ENCODE measurements around the gene SLC28A3. TPM values are rescaled to one million over a fixed set of nuclear protein-coding genes. Genes with fewer than 3 reads are reported as not detected.

The SLC28A3 gene
- total and polyA plus RNA-seq, 10 of the 15 experiments (the other 5 are each of a cell fraction or from before 2014, with no cell fraction given) = 0.03 to 0.39 (median 0.07) TPM; not detected in 2

DNA sequence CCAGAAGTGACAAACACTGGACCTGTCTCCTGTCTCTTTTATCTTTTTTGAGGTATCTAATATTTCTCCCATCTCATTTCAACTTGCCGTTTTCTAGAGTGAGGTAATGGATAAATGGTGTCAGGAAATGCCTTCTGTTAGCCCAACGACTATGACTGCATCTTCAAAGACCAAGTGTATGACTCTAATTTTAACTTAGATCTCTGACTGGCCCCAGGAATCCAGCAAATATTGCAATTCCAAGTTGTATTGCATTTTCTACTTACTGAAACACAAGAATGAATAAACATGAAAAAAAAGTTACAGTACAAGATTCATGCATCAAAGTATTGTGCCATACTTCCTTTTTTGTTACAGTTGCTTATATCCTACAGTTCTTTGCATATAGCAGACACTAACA lies 26.3 kb downstream of the SLC28A3 start (continued):
- no peak for TF ChIP-seq SMARCA5 (IDR thresholded peaks at IDR 0.05)

DNA sequence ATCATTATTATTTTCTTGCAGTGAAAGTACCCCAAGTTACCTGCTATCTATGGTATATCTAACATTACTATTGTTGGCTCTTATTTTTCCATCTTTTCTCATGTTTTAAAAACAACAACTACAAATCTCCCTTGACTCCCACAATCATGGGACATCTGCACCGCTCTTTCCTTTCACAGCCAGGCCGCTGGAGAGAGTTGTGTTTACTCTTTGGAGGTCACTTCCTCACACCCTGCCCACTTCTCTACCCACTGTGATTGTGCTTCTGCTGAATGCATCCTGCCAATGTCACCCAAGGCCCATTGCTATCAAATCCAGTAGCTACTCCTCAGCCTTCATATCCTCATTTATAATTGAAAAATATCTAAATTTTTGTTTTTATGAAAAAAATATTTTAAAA lies 29.7 kb downstream of the SLC28A3 start:
- H3K27me3 ChIP-seq (replicated peaks in 1 of 2; ENCODE audit: control insufficient read depth in 2 of 2, insufficient read depth in 2 of 2, low read length in 1 of 2) = no peaks in the 10 kb centered on the region
- TF ChIP-seq FOXM1 (IDR thresholded peaks at IDR 0.05; ENCODE audit: low read depth, low read length) = no peak
- H2AFZ ChIP-seq (ENCODE audit: control insufficient read depth, low read depth, low read length) = no peak overlapping the region
- H3K9me3 ChIP-seq (replicated peaks; ENCODE audit: control insufficient read depth, insufficient read depth, low read length) = no peaks in the 10 kb centered on the region
- ChIA-PET RAD21 (ENCODE audit: unreplicated experiment) (interaction anchor here (0.6 to 4.9 kb wide), 5 partner anchors 14 to 374 kb away, joined by 3 to 23 read pairs (median 3); no protein-coding TSS in a partner anchor), CTCF (interaction anchor here (1.2 to 9.6 kb wide), 8 partner anchors 16 to 374 kb away, joined by 3 to 92 read pairs (median 6); no protein-coding TSS in a partner anchor), POLR2A (interaction anchor here (0.5 to 0.7 kb wide), 2 partner anchors 41 to 47 kb away, joined by 3 read pairs; no protein-coding TSS in a partner anchor), SMC1A (ENCODE audit: uncharacterized antibody, unreplicated experiment) (interaction anchor here (1.0 to 8.4 kb wide), 6 partner anchors 15 to 373 kb away, joined by 3 to 82 read pairs (median 5); no protein-coding TSS in a partner anchor)
- intact Hi-C loops (cut with micrococcal nuclease; ENCODE audit: unreplicated experiment) = no loop called here
- FAIRE-seq (no peak), DNase-seq (ENCODE audit: low read depth, low spot score) (no peak), ATAC-seq (no peak)
- in situ Hi-C loops (cut with MboI) = loop anchor here (10.0 kb wide), 1 partner anchor 136 kb away; no protein-coding TSS in a partner anchor
- H3K36me3 ChIP-seq (ENCODE audit: control insufficient read depth in 2 of 2, insufficient read depth in 2 of 2, low read length in 1 of 2) = no peaks in the 10 kb centered on the region
- no peak overlapping the region for H3K4me2 ChIP-seq (ENCODE audit: control insufficient read depth, insufficient read depth)
- WGBS (ENCODE audit: insufficient coverage, insufficient replicate concordance, low lambda C conversion rate, missing lambda C conversion rate) = 73% methylated on average over 2 of the region's 2 CpGs
- BruUV-seq (replicated peaks) = no TSS peak
- no peaks in the 10 kb centered on the region for H3K79me2 ChIP-seq (ENCODE audit: control insufficient read depth, insufficient read depth, low read length)
- H3K4me3 ChIP-seq = no peak overlapping the region
- no peaks in the 10 kb centered on the region for H4K20me1 ChIP-seq (ENCODE audit: control insufficient read depth, insufficient read depth)
- H3K4me1 ChIP-seq (ENCODE audit: control insufficient read depth, insufficient read depth, low read length) = no peaks in the 10 kb centered on the region
- no peak overlapping the region for H3K27ac ChIP-seq (ENCODE audit: control insufficient read depth, insufficient read depth)
- no peak overlapping the region for H3K9ac ChIP-seq (ENCODE audit: control insufficient read depth, insufficient read depth, low read length)

DNA sequence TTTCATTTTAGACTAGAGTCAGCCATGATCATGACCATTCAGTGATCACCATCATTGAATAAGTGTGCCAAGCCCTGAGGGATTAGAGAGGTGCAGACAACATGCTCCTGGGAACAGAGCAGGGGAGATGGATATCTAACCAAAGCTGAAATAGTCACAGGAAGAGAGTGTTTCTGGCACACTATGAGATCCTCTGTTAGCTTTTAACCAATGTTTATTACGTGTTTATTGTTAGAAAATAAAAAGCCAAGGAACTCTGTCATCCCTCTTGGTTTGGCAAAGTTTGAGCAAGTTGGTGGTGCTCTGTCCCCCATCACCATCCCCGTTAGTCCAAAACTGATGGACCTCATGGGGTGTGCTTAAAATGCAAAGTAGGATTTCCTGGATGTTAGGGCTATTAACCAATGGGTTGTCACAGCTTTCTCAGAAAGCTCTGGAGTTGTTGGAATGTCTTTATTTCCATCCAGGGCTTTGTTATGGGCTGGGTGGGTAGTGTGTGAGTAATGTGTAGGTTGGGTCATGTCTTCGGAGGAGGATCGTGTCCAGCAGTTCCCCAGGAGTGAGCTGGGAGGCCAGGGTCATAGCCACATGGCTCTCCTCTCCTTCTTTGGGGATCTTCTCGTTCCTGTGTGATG lies 34.9 kb downstream of the SLC28A3 start:
- Histone ChIP-seq H3K9ac (ENCODE audit: control insufficient read depth, insufficient read depth, low read length) (no peak overlapping the region), H3K4me1 (ENCODE audit: control insufficient read depth, insufficient read depth, low read length) (no peaks in the 10 kb centered on the region), H3K9me3 (replicated peaks; ENCODE audit: control insufficient read depth, insufficient read depth, low read length) (no peaks in the 10 kb centered on the region), H2AFZ (ENCODE audit: control insufficient read depth, low read depth, low read length) (no peak overlapping the region), H3K27ac (ENCODE audit: control insufficient read depth, insufficient read depth) (no peak overlapping the region), H3K4me3 (no peak overlapping the region), H4K20me1 (ENCODE audit: control insufficient read depth, insufficient read depth) (no peaks in the 10 kb centered on the region), H3K4me2 (ENCODE audit: control insufficient read depth, insufficient read depth) (no peak overlapping the region), H3K79me2 (ENCODE audit: control insufficient read depth, insufficient read depth, low read length) (no peaks in the 10 kb centered on the region), H3K27me3 (replicated peaks in 1 of 2; ENCODE audit: control insufficient read depth in 2 of 2, insufficient read depth in 2 of 2, low read length in 1 of 2) (no peaks in the 10 kb centered on the region), H3K36me3 (ENCODE audit: control insufficient read depth in 2 of 2, insufficient read depth in 2 of 2, low read length in 1 of 2) (no peaks in the 10 kb centered on the region)
- DNase-seq (ENCODE audit: low read depth, low spot score) (no peak), ATAC-seq (no peak), FAIRE-seq (no peak)
- SMC1A ChIA-PET (ENCODE audit: uncharacterized antibody, unreplicated experiment) = interaction anchor here (1.3 to 2.3 kb wide), 4 partner anchors 8 to 114 kb away, joined by 3 to 9 read pairs (median 5); no protein-coding TSS in a partner anchor
- no TSS peak for BruUV-seq (replicated peaks)
- RAD21 ChIA-PET (ENCODE audit: unreplicated experiment) = no interaction called here
- POLR2A ChIA-PET = interaction anchor here (1.3 to 1.7 kb wide), 2 partner anchors 9 to 20 kb away, joined by 3 to 5 read pairs; no protein-coding TSS in a partner anchor
- CTCF ChIA-PET = interaction anchor here (0.8 to 4.4 kb wide), 6 partner anchors 11 to 355 kb away, joined by 3 to 13 read pairs (median 6); no protein-coding TSS in a partner anchor
- 39% methylated on average over 5 of the region's 5 CpGs for WGBS (ENCODE audit: insufficient coverage, insufficient replicate concordance, low lambda C conversion rate, missing lambda C conversion rate)
- intact Hi-C loops (cut with micrococcal nuclease; ENCODE audit: unreplicated experiment) = no loop called here
- in situ Hi-C loops (cut with MboI) = no loop called here
- TF ChIP-seq, protein P1, sequence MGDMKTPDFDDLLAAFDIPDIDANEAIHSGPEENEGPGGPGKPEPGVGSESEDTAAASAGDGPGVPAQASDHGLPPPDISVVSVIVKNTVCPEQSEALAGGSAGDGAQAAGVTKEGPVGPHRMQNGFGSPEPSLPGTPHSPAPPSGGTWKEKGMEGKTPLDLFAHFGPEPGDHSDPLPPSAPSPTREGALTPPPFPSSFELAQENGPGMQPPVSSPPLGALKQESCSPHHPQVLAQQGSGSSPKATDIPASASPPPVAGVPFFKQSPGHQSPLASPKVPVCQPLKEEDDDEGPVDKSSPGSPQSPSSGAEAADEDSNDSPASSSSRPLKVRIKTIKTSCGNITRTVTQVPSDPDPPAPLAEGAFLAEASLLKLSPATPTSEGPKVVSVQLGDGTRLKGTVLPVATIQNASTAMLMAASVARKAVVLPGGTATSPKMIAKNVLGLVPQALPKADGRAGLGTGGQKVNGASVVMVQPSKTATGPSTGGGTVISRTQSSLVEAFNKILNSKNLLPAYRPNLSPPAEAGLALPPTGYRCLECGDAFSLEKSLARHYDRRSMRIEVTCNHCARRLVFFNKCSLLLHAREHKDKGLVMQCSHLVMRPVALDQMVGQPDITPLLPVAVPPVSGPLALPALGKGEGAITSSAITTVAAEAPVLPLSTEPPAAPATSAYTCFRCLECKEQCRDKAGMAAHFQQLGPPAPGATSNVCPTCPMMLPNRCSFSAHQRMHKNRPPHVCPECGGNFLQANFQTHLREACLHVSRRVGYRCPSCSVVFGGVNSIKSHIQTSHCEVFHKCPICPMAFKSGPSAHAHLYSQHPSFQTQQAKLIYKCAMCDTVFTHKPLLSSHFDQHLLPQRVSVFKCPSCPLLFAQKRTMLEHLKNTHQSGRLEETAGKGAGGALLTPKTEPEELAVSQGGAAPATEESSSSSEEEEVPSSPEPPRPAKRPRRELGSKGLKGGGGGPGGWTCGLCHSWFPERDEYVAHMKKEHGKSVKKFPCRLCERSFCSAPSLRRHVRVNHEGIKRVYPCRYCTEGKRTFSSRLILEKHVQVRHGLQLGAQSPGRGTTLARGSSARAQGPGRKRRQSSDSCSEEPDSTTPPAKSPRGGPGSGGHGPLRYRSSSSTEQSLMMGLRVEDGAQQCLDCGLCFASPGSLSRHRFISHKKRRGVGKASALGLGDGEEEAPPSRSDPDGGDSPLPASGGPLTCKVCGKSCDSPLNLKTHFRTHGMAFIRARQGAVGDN (IDR thresholded peaks at IDR 0.05) = no peak
- TF ChIP-seq TARDBP (IDR thresholded peaks at IDR 0.05; ENCODE audit: borderline replicate concordance) = no peak
- TF ChIP-seq, protein P2, sequence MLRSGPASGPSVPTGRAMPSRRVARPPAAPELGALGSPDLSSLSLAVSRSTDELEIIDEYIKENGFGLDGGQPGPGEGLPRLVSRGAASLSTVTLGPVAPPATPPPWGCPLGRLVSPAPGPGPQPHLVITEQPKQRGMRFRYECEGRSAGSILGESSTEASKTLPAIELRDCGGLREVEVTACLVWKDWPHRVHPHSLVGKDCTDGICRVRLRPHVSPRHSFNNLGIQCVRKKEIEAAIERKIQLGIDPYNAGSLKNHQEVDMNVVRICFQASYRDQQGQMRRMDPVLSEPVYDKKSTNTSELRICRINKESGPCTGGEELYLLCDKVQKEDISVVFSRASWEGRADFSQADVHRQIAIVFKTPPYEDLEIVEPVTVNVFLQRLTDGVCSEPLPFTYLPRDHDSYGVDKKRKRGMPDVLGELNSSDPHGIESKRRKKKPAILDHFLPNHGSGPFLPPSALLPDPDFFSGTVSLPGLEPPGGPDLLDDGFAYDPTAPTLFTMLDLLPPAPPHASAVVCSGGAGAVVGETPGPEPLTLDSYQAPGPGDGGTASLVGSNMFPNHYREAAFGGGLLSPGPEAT (IDR thresholded peaks at IDR 0.05; ENCODE audit: low read depth) = no peak
- no peak for TF ChIP-seq HDGF (IDR thresholded peaks at IDR 0.05)
- TF ChIP-seq, protein P3, sequence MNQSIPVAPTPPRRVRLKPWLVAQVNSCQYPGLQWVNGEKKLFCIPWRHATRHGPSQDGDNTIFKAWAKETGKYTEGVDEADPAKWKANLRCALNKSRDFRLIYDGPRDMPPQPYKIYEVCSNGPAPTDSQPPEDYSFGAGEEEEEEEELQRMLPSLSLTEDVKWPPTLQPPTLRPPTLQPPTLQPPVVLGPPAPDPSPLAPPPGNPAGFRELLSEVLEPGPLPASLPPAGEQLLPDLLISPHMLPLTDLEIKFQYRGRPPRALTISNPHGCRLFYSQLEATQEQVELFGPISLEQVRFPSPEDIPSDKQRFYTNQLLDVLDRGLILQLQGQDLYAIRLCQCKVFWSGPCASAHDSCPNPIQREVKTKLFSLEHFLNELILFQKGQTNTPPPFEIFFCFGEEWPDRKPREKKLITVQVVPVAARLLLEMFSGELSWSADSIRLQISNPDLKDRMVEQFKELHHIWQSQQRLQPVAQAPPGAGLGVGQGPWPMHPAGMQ (IDR thresholded peaks at IDR 0.05; ENCODE audit: borderline replicate concordance) = no peak

All from GM12878 (cell line).